HCT116 (cell line): ENCODE results near the gene CORO6. TPM values are rescaled to one million over a fixed set of nuclear protein-coding genes. Genes with fewer than 3 reads are reported as not detected.

ENCODE experiments used
- ATAC-seq: fragments of 200-7000 bp; cut with Tn5 transposase; 2 replicates; pipeline ENCODE4 v1.9.1; 2020; ENCODE audit warnings: mild to moderate bottlenecking, moderate library complexity
- BruUV-seq: library from RNA; stranded (reverse); fragments of 400-500 nt; replicated peaks from 2 replicates; lab custom pipeline; 2021; lab: Mats Ljungman, UMichigan
- CTCF ChIA-PET: fragments of 300-600 bp; sonication (Branson Sonifier 250); formaldehyde crosslinking; loops from one replicate; lab custom pipeline; 2021; ENCODE audit warnings: antibody characterized with exemption; lab: Charles Lee
- POLR2A ChIA-PET: fragments of 300-600, 350-600 bp; sonication (Branson Sonifier 250); formaldehyde crosslinking; loops from one replicate; lab custom pipeline; 2021; ENCODE audit warnings: antibody characterized with exemption; lab: Charles Lee
- RAD21 ChIA-PET, 2 experiments: fragments of 300-600 bp; sonication (Branson Sonifier 250); formaldehyde crosslinking; loops; one replicate each; lab custom pipeline; 2023; ENCODE audit warnings: low total read pairs in 2 of 2; ENCODE audit not compliant: uncharacterized antibody in 2 of 2, unreplicated experiment in 2 of 2, low non-redundant PET in 1 of 2; lab: Charles Lee
- DNase-seq: peaks from one replicate; pipeline ENCODE4 v3.0.0-alpha.2; 2010; ENCODE audit warnings: low read depth, low spot score
- H2AFZ ChIP-seq: fragments of 200-600 bp; shearing (Covaris generic), sonication (generic); 2 replicates; pipeline ENCODE4 v1.6.1; 2017; ENCODE audit warnings: low read depth, mixed run types, mixed read lengths, antibody characterized with exemption, low read length; ENCODE audit not compliant: poor library complexity, severe bottlenecking
- H3K27ac ChIP-seq: 2 replicates; pipeline ENCODE4 v1.5.1; 2012; ENCODE audit warnings: low read depth, low read length
- H3K27me3 ChIP-seq: fragments of 200-600 bp; sonication (generic); 2 replicates; pipeline ENCODE4 v1.6.1; 2016; ENCODE audit warnings: mixed run types, low read length, mixed read lengths; ENCODE audit not compliant: insufficient read depth
- H3K36me3 ChIP-seq, 2 experiments: fragments of 200-500 bp in 1 of 2; fragments of 200-600 bp in 1 of 2; sonication (Bioruptor generic) in 1 of 2; sonication (generic) in 1 of 2; 2 replicates each; pipeline versions ENCODE4 v1.5.1 to v1.6.1; 2014 to 2016; ENCODE audit warnings: low read length in 2 of 2, inconsistent platforms in 1 of 2, mixed read lengths in 1 of 2, mixed run types in 1 of 2; ENCODE audit not compliant: insufficient read depth in 2 of 2, control insufficient read depth in 1 of 2
- H3K4me1 ChIP-seq, 2 experiments: fragments of 200-600 bp in 1 of 2; sonication (generic) in 1 of 2; 2 replicates each; pipeline versions ENCODE4 v1.5.1 to v1.6.1; 2012 to 2017; ENCODE audit warnings: low read length in 2 of 2, inconsistent platforms in 1 of 2, mild to moderate bottlenecking in 1 of 2, mixed read lengths in 1 of 2, mixed run types in 1 of 2, moderate library complexity in 1 of 2; ENCODE audit not compliant: insufficient read depth in 2 of 2, control insufficient read depth in 1 of 2
- H3K4me2 ChIP-seq: fragments of 200-600 bp; sonication (generic); 2 replicates; pipeline ENCODE4 v1.6.1; 2017; ENCODE audit warnings: mixed run types, low read length, mixed read lengths
- H3K4me3 ChIP-seq, 2 experiments: fragments of 200-600 bp in 1 of 2; sonication (generic) in 1 of 2; replicated peaks in 1 of 2; 2 replicates each; pipeline ENCODE4 v1.5.1; 2011 to 2016; ENCODE audit warnings: low read length in 2 of 2, control low read depth in 1 of 2, low read depth in 1 of 2, mild to moderate bottlenecking in 1 of 2, mixed read lengths in 1 of 2, mixed run types in 1 of 2
- H3K79me2 ChIP-seq: fragments of 200-600 bp; sonication (generic); 2 replicates; pipeline ENCODE4 v1.6.1; 2017; ENCODE audit warnings: mild to moderate bottlenecking, mixed run types, low read length, moderate library complexity, mixed read lengths; ENCODE audit not compliant: insufficient read depth
- H3K9ac ChIP-seq: fragments of 200-600 bp; sonication (generic); 2 replicates; pipeline ENCODE4 v1.6.1; 2016; ENCODE audit warnings: low read length, mixed read lengths
- H3K9me2 ChIP-seq: fragments of 200-600 bp; sonication (generic), shearing (Covaris generic); 2 replicates; pipeline ENCODE4 v1.6.1; 2017; ENCODE audit warnings: mixed run types, mild to moderate bottlenecking, moderate library complexity; ENCODE audit not compliant: insufficient read depth
- H3K9me3 ChIP-seq, 2 experiments: fragments of 200-500 bp in 1 of 2; fragments of 200-600 bp in 1 of 2; sonication (Bioruptor generic) in 1 of 2; sonication (generic) in 1 of 2; 2 replicates each; pipeline ENCODE4 v1.6.1; 2014 to 2017; ENCODE audit warnings: low read length in 2 of 2, mixed read lengths in 2 of 2, inconsistent platforms in 1 of 2, low read depth in 1 of 2, mild to moderate bottlenecking in 1 of 2, mixed run types in 1 of 2, moderate library complexity in 1 of 2; ENCODE audit not compliant: control insufficient read depth in 1 of 2, insufficient read depth in 1 of 2
- H4K20me1 ChIP-seq: fragments of 200-600 bp; sonication (generic), shearing (Covaris generic); 2 replicates; pipeline ENCODE4 v1.6.1; 2017; ENCODE audit warnings: mixed run types, mild to moderate bottlenecking, moderate library complexity; ENCODE audit not compliant: insufficient read depth
- CBX3 ChIP-seq: IDR thresholded peaks from 2 replicates; pipeline ENCODE4 v1.6.1; 2012; ENCODE audit warnings: low read depth
- CEBPB ChIP-seq: IDR thresholded peaks from 2 replicates; pipeline ENCODE4 v1.6.1; 2012; ENCODE audit warnings: low read depth
- ELF1 ChIP-seq: IDR thresholded peaks from 2 replicates; pipeline ENCODE4 v1.6.1; 2012; ENCODE audit warnings: low read depth, borderline replicate concordance
- EZH2 ChIP-seq: fragments of 200-600 bp; sonication (generic); IDR thresholded peaks from 2 replicates; pipeline ENCODE4 v1.6.1; 2017; ENCODE audit warnings: antibody characterized with exemption, mixed run types
- EZH2phosphoT487 ChIP-seq: fragments of 200-600 bp; IDR thresholded peaks from 2 replicates; pipeline ENCODE4 v1.6.1; 2018; ENCODE audit warnings: antibody characterized with exemption, borderline replicate concordance
- FOSL1 ChIP-seq: IDR thresholded peaks from 2 replicates; pipeline ENCODE4 v1.6.1; 2012; ENCODE audit warnings: low read depth
- JUND ChIP-seq: IDR thresholded peaks from 2 replicates; pipeline ENCODE4 v1.6.1; 2012
- MAX ChIP-seq: IDR thresholded peaks from 2 replicates; pipeline ENCODE4 v1.6.1; 2012
- POLR2A ChIP-seq: IDR thresholded peaks from 2 replicates; pipeline ENCODE4 v1.7.0; 2011; ENCODE audit warnings: borderline replicate concordance; ENCODE audit not compliant: insufficient read depth, insufficient read length; ENCODE audit errors: extremely low read depth
- RAD21 ChIP-seq: IDR thresholded peaks from 2 replicates; pipeline ENCODE4 v1.6.1; 2012; ENCODE audit warnings: low read depth, mild to moderate bottlenecking
- SIN3A ChIP-seq: IDR thresholded peaks from 2 replicates; pipeline ENCODE4 v1.6.1; 2012; ENCODE audit warnings: low read depth
- TCF7L2 ChIP-seq: IDR thresholded peaks from 2 replicates; pipeline ENCODE4 v1.7.0; 2011; ENCODE audit warnings: borderline replicate concordance, inconsistent platforms; ENCODE audit not compliant: insufficient read depth, insufficient read length; ENCODE audit errors: extremely low read depth
- YY1 ChIP-seq: IDR thresholded peaks from 2 replicates; pipeline ENCODE4 v1.6.1; 2011; ENCODE audit warnings: low read length, low read depth, moderate library complexity, mild to moderate bottlenecking; ENCODE audit not compliant: insufficient replicate concordance; ENCODE audit errors: extremely low read depth
- ZNF274 ChIP-seq: fragments of 200-500 bp; sonication (Bioruptor generic); IDR thresholded peaks from 2 replicates; pipeline ENCODE4 v1.6.1; 2014; ENCODE audit warnings: mild to moderate bottlenecking, low read depth, low read length, inconsistent platforms
- intact Hi-C: fragments of 100-400 bp; cut with micrococcal nuclease; formaldehyde crosslinking; loops from 2 replicates; pipeline ENCODE4 v1.10.0; 2022
- total RNA-seq: library from RNA; stranded (reverse); gene quantifications from one replicate; pipeline ENCODE4 v1.2.1, GENCODE V29; 2021; ENCODE audit not compliant: unreplicated experiment

CORO6 gene
- total RNA-seq, 1 experiment from 2014 or later = 8.7 TPM

GRCh38 chr17:29571486-29571882 lies 51.2 kb downstream of the CORO6 start:
- Histone ChIP-seq H3K9ac (no peak overlapping the region), H4K20me1 (no peaks in the 10 kb centered on the region)
- no TSS peak for BruUV-seq

GRCh38 chr17:29570521-29570920 lies 52.2 kb downstream of the CORO6 start:
- ChIA-PET POLR2A (interaction anchor here (1.1 kb wide), 1 partner anchor 394 kb away, joined by 3 read pairs; no protein-coding TSS in a partner anchor), RAD21 (no interaction called here), CTCF (no interaction called here)
- Histone ChIP-seq H3K4me1 (peaks cover 4 to 22% of the 10 kb centered on the region in 2 experiments; a peak in 3 of 4 replicates), H3K79me2 (peaks cover 5% of the 10 kb centered on the region; the same call in 1 of the 2 replicates), H3K27ac (no peak overlapping the region), H3K4me3 (no peak overlapping the region), H3K9ac (no peak overlapping the region), H3K4me2 (no peak overlapping the region), H3K9me3 (no peaks in the 10 kb centered on the region), H2AFZ (no peak overlapping the region), H3K36me3 (peaks cover 0 to 2% of the 10 kb centered on the region in 2 experiments; a peak in 1 of 4 replicates), H3K27me3 (no peaks in the 10 kb centered on the region), H3K9me2 (no peaks in the 10 kb centered on the region), H4K20me1 (no peaks in the 10 kb centered on the region)
- ATAC-seq (no peak), DNase-seq (no peak)
- TF ChIP-seq RAD21 = no peak
- no peak for TF ChIP-seq FOSL1
- TF ChIP-seq JUND = no peak
- TF ChIP-seq SIN3A = no peak
- TF ChIP-seq MAX = no peak
- TF ChIP-seq EZH2phosphoT487 = no peak
- TF ChIP-seq ELF1 = no peak
- TF ChIP-seq YY1 = no peak
- no peak for TF ChIP-seq POLR2A
- no peak for TF ChIP-seq TCF7L2
- no peak for TF ChIP-seq CBX3
- TSS peak; percentile 24 for BruUV-seq
- intact Hi-C loops = no loop called here

More at GRCh38 chr17:29571486-29571882, 51.2 kb downstream of the CORO6 start:
- intact Hi-C loops = no loop called here
- no peak for ATAC-seq
- Histone ChIP-seq H3K27ac (no peak overlapping the region), H3K4me3 (no peak overlapping the region), H3K9me3 (no peaks in the 10 kb centered on the region), H3K4me1 (peaks cover 3 to 19% of the 10 kb centered on the region in 2 experiments; a peak in 2 of 4 replicates), H3K79me2 (no peaks in the 10 kb centered on the region), H2AFZ (no peak overlapping the region), H3K27me3 (no peaks in the 10 kb centered on the region), H3K9me2 (no peaks in the 10 kb centered on the region), H3K4me2 (no peak overlapping the region), H3K36me3 (peaks cover 0 to 3% of the 10 kb centered on the region in 2 experiments; a peak in 1 of 4 replicates)
- CTCF ChIA-PET = interaction anchor here (1.1 kb wide), 1 partner anchor 20 kb away, joined by 3 read pairs; no protein-coding TSS in a partner anchor
- POLR2A ChIA-PET = no interaction called here
- no peak for DNase-seq
- TF ChIP-seq CEBPB (no peak), POLR2A (no peak), SIN3A (no peak), EZH2 (no peak), ZNF274 (no peak), TCF7L2 (no peak), RAD21 (no peak), YY1 (no peak)
- RAD21 ChIA-PET = interaction anchor here in 1 of 2 experiments (1.4 kb wide), 1 partner anchor 202 kb away, joined by 3 read pairs; no protein-coding TSS in a partner anchor
